ENCODE results near the gene LSP1.

DNA sequence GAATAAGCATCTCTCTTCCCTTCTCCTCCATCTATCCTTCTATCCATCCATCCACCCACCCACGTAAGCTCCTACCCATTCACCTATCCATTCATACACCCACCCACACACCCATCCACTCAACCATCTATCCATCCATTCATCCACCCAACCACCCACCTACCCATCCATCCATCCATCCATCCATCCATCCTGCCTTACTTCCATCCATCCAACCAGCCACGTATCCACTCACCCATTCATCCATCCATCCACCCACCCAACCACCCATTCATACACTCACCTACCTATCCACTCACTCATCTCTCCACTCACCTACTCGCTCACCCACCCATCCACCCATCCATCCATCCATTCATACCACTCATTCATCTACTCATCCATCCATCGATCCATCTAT is 79.8 kb downstream of the LSP1 start:
- TF ChIP-seq GATA3 (IDR thresholded peaks at IDR 0.05; ENCODE audit: low read depth, low read length) (no peak), GATA2 (IDR thresholded peaks at IDR 0.05; ENCODE audit: low read depth, low read length) (no peak)
